ENCODE measurements around the gene SRSF3.

Gene SRSF3

DNA sequence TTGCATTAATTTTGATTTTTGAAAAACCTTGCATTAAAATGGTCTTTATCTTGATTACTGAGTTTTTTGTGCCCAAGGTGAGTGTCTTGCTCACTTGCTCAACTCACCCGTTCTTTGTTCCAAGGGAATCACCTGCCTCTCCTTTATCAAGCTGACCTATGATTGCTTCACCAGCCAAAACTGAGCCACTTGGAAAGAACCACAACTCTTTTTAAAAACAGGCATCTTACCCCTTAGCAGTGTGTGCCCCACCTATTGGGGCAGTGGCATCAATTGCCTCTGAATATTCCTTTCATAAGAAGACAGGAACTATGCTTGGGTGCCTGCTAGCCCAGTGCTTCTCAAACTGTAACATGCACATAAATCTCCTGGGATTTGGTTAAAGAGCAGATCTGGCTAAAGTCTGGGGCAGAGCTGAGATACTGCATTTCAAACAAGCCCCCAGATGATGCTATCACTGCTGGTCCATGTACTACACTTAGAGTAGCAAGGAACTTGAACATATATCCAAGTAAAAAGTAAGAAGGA, 43.6 kb upstream of the SRSF3 start:
- DNase-seq (ENCODE audit: low read depth) = no peak
- TF ChIP-seq, protein P1, sequence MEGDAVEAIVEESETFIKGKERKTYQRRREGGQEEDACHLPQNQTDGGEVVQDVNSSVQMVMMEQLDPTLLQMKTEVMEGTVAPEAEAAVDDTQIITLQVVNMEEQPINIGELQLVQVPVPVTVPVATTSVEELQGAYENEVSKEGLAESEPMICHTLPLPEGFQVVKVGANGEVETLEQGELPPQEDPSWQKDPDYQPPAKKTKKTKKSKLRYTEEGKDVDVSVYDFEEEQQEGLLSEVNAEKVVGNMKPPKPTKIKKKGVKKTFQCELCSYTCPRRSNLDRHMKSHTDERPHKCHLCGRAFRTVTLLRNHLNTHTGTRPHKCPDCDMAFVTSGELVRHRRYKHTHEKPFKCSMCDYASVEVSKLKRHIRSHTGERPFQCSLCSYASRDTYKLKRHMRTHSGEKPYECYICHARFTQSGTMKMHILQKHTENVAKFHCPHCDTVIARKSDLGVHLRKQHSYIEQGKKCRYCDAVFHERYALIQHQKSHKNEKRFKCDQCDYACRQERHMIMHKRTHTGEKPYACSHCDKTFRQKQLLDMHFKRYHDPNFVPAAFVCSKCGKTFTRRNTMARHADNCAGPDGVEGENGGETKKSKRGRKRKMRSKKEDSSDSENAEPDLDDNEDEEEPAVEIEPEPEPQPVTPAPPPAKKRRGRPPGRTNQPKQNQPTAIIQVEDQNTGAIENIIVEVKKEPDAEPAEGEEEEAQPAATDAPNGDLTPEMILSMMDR (IDR thresholded peaks at IDR 0.05; ENCODE audit: control insufficient read depth, extremely low read depth, insufficient read depth) = no peak
- no peak overlapping the region for H3K4me3 ChIP-seq (ENCODE audit: low read depth, low read length)

DNA sequence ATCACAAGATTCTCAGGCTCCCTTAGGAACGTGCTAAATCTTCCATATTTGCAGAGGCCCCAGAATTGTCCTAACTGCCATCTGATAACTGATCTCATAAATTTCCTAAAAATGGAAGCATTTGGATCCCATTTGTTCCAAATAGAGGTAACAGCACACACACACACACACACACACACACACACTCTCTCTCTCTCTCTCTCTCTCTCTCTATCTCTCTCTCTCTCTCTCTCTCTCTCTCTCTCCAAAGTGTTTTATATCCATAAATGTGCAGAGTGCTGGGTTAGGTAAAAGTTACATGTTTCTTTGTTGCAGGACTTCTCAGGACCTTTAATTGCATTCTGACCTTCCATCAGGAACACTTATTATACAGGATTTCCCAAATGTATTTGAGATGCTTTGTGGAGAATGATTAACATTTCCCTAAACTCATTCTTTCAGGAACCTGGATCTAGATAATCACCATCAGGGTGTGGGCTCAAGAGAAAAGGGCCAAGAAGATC, 38.4 kb upstream of the SRSF3 start:
- TF ChIP-seq, protein P1 (IDR thresholded peaks at IDR 0.05; ENCODE audit: control insufficient read depth, extremely low read depth, insufficient read depth) = no peak
- no peak overlapping the region for H3K4me3 ChIP-seq (ENCODE audit: low read depth, low read length)
- no peak for DNase-seq (ENCODE audit: low read depth)

- TF ChIP-seq, protein P1 (IDR thresholded peaks at IDR 0.05; ENCODE audit: control insufficient read depth, extremely low read depth, insufficient read depth) = no peak
- no peak for DNase-seq (ENCODE audit: low read depth)
- H3K4me3 ChIP-seq (ENCODE audit: low read depth, low read length) = no peak overlapping the region
These were observed 37.9 kb upstream of the SRSF3 start for GRCh38 chr6:36556281-36556680.

DNA sequence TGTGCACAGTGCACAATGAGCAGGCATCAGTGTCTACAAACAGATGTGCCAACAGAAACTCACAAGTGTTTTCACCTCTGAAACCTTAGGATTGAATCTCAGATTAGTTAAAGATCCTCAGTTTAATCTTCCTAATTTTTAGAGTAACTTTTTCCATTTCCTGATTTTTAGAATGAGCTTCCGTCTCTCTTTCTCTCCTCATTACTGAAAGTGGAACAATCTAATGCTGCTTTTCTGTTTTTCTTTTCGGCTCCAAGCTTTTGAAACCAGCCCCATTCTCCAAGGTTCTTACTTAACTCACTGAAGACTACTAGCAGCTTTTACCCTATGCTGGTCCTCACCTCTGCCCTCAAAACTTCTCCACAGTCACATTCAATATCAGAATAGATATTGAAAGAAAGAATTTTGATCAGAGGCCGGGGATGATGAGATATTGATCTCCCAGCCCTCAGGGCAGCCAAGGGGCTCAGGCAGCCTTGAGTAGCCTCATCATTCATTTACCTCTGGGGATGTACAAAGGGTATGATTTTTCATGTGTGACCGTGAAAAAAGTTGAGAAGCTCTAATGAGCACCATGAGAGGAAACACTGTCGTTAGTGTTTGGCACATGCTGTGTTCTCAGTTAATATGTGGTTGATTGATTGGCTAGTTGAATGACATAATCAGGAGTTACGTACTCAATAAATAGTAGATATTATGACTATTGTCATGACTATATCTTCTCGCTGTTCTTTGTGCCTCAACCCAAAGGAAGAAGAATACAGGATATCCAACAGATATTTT, 35.0 kb upstream of the SRSF3 start:
- TF ChIP-seq, protein P1 (IDR thresholded peaks at IDR 0.05; ENCODE audit: control insufficient read depth, extremely low read depth, insufficient read depth) = no peak
- DNase-seq (ENCODE audit: low read depth) = no peak
- no peak overlapping the region for H3K4me3 ChIP-seq (ENCODE audit: low read depth, low read length)

DNA sequence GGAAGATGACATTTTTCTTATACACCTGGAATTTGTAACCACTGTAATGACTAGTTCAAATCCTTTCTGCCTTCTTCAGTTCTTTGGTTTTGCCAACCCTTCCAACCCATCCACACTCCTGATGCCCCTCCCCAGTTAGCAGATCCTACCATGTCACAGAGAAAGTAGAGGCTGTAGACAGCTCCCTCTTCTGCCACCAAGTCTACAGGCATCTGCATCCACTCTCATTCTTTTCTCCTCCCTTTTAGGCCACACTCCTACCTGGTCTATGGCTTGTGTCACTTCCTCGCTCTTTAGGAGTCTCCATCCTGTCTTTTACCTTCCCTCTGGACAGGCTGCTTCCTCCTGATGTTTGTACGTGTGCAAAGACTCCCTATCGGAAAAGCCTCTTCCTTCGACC, 33.3 kb upstream of the SRSF3 start:
- TF ChIP-seq, protein P1 (IDR thresholded peaks at IDR 0.05; ENCODE audit: control insufficient read depth, extremely low read depth, insufficient read depth) = no peak
- no peak for DNase-seq (ENCODE audit: low read depth)
- H3K4me3 ChIP-seq (ENCODE audit: low read depth, low read length) = no peak overlapping the region

GRCh38 chr6:36563237-36563927, 30.8 kb upstream of the SRSF3 start:
- no peak for DNase-seq (ENCODE audit: low read depth)
- H3K4me3 ChIP-seq (ENCODE audit: low read depth, low read length) = no peak overlapping the region
- TF ChIP-seq, protein P1 (IDR thresholded peaks at IDR 0.05; ENCODE audit: control insufficient read depth, extremely low read depth, insufficient read depth) = no peak

Data from LNCaP clone FGC (cell line).